HepG2 (cell line): Measurements from ENCODE around the gene TGM6. TPM values are rescaled to one million over a fixed set of nuclear protein-coding genes. Genes with fewer than 3 reads are reported as not detected.
A peak's percentile ranks its signal among the peaks of the same experiment; 100 is the strongest.

Experiments
- CENPX ChIP-seq: sonication (generic); formaldehyde crosslinking; IDR thresholded peaks from 2 replicates; pipeline ENCODE4 v1.9.0; 2021; ENCODE audit warnings: mild to moderate bottlenecking, missing genetic modification reagents, moderate library complexity
- DMAP1 ChIP-seq: IDR thresholded peaks from 2 replicates; pipeline ENCODE4 v1.6.1; 2016
- EP300 ChIP-seq, 3 experiments: sonication (generic) in 1 of 3; formaldehyde crosslinking in 1 of 3; IDR thresholded peaks; 2 replicates each; pipeline versions ENCODE4 v1.5.1 to v1.6.1; 2011 to 2020; ENCODE audit warnings: low read depth in 2 of 3, low read length in 2 of 3, borderline replicate concordance in 1 of 3, improper control_type of control experiment in 1 of 3, mild to moderate bottlenecking in 1 of 3, missing genetic modification reagents in 1 of 3, moderate library complexity in 1 of 3
- FOXO4 ChIP-seq: sonication (generic); formaldehyde crosslinking; conservative IDR thresholded peaks from 2 replicates; pipeline ENCODE4 v1.8.1; 2023; ENCODE audit warnings: missing genetic modification reagents
- GABPB1 ChIP-seq: IDR thresholded peaks from 2 replicates; pipeline ENCODE4 v1.6.1; 2016; ENCODE audit warnings: mild to moderate bottlenecking, missing genetic modification reagents, moderate library complexity, missing compliant biosample characterization
- HNF4A ChIP-seq: sonication (generic); formaldehyde crosslinking; IDR thresholded peaks from 2 replicates; pipeline ENCODE4 v1.4.0; 2020; ENCODE audit warnings: missing genetic modification reagents
- MAZ ChIP-seq, 2 experiments: sonication (generic) in 1 of 2; formaldehyde crosslinking in 1 of 2; IDR thresholded peaks; 2 replicates each; pipeline versions ENCODE4 v1.5.0 to v1.6.1; 2012 to 2020; ENCODE audit warnings: low read depth in 2 of 2, mild to moderate bottlenecking in 2 of 2, borderline replicate concordance in 1 of 2, improper control_type of control experiment in 1 of 2, low read length in 1 of 2, missing genetic modification reagents in 1 of 2, moderate library complexity in 1 of 2
- PHF5A ChIP-seq: IDR thresholded peaks from one replicate; pipeline ENCODE4 v1.6.1; 2018; ENCODE audit warnings: low read depth, missing genetic modification reagents; ENCODE audit not compliant: unreplicated experiment
- SP2 ChIP-seq: sonication (generic); formaldehyde crosslinking; IDR thresholded peaks from 2 replicates; pipeline ENCODE4 v1.5.1; 2020; ENCODE audit warnings: mild to moderate bottlenecking, missing genetic modification reagents
- ZNF121 ChIP-seq: sonication (generic); formaldehyde crosslinking; IDR thresholded peaks from 2 replicates; pipeline ENCODE4 v1.5.0; 2020; ENCODE audit warnings: mild to moderate bottlenecking, missing genetic modification reagents
- ZNF407 ChIP-seq: sonication (generic); formaldehyde crosslinking; IDR thresholded peaks from one replicate; pipeline ENCODE4 v1.5.1; 2020; ENCODE audit warnings: mild to moderate bottlenecking, missing genetic modification reagents; ENCODE audit errors: not compliant biosample characterization
- ZNF484 ChIP-seq: sonication (generic); formaldehyde crosslinking; IDR thresholded peaks from 2 replicates; pipeline ENCODE4 v1.5.1; 2020; ENCODE audit warnings: mild to moderate bottlenecking, low read depth, missing genetic modification reagents, borderline replicate concordance
- ZNF574 ChIP-seq: sonication (generic); formaldehyde crosslinking; IDR thresholded peaks from 2 replicates; pipeline ENCODE4 v1.4.0; 2020; ENCODE audit warnings: missing genetic modification reagents
- ZNF780A ChIP-seq: sonication (generic); formaldehyde crosslinking; IDR thresholded peaks from 2 replicates; pipeline ENCODE4 v1.8.0; 2022; ENCODE audit warnings: mild to moderate bottlenecking, missing genetic modification reagents, moderate library complexity
- ZSCAN31 ChIP-seq: sonication (generic); formaldehyde crosslinking; IDR thresholded peaks from 2 replicates; pipeline ENCODE4 v1.5.0; 2020; ENCODE audit warnings: low read depth, mild to moderate bottlenecking, missing genetic modification reagents
- polyA plus RNA-seq, 8 experiments: library from polyadenylated mRNA; depleted of rRNA in 3 of 8; stranded (reverse) in 7 of 8; unstranded in 1 of 8; fragments of >200 nt; fragmentation: Illumina TruSeq in 4 of 8; extraction: Trizol in 4 of 8; gene quantifications; 2 replicates each; pipeline versions ENCODE4 v1.2.1 to v1.2.3, GENCODE V29; 2011 to 2016; ENCODE audit warnings: low read depth in 4 of 8, missing spikeins in 1 of 8, mixed read lengths in 1 of 8; ENCODE audit not compliant: insufficient read depth in 1 of 8
- total RNA-seq, 5 experiments: library from RNA; depleted of rRNA; stranded (reverse); fragments of >200 nt; fragmentation: Illumina TruSeq; extraction: Trizol; gene quantifications; 2 replicates each; pipeline ENCODE4 v1.2.3, GENCODE V29; 2016; ENCODE audit warnings: low read depth in 1 of 5

TGM6 gene
- total and polyA plus RNA-seq, 2 of the 13 experiments (the other 11 are each of a cell fraction or from before 2014, with no cell fraction given): not detected

GRCh38 chr20:2451939-2452732 lies 71.4 kb downstream of the TGM6 start (continued):
- TF ChIP-seq EP300 (IDR thresholded peaks at IDR 0.05; ENCODE audit: low read depth in 2 of 2, low read length in 2 of 2) (no peak), EP300 (CRISPR knock-in tag; IDR thresholded peaks at IDR 0.05; ENCODE audit: borderline replicate concordance) (no peak), ZSCAN31 (CRISPR knock-in tag) (0 out of 2 replicates have a peak, but pooled peaks have one; percentile 31), ZNF407 (CRISPR knock-in tag) (peak; percentile 48), HNF4A (CRISPR knock-in tag) (no peak), FOXO4 (CRISPR knock-in tag) (0 out of 2 replicates have a peak, but pooled peaks have one; percentile 64), DMAP1 (CRISPR knock-in tag) (no peak), GABPB1 (no peak), SP2 (CRISPR knock-in tag) (no peak), ZNF574 (CRISPR knock-in tag) (no peak), ZNF484 (no peak), PHF5A (no peak), CENPX (CRISPR knock-in tag) (no peak), MAZ (IDR thresholded peaks at IDR 0.05; ENCODE audit: borderline replicate concordance, low read depth, low read length) (no peak), MAZ (CRISPR knock-in tag; IDR thresholded peaks at IDR 0.05; ENCODE audit: low read depth) (no peak), ZNF121 (no peak), ZNF780A (CRISPR knock-in tag) (no peak)
